ENCODE measurements around the gene CD19. TPM values are rescaled to one million over a fixed set of nuclear protein-coding genes. Genes with fewer than 3 reads are reported as not detected.
"Not testable (repeated sequence)": the region's sequence is repeated elsewhere in the genome, so short reads cannot be mapped to it uniquely, and the experiment has no call there.

Gene CD19
- not detected in 2 replicates for total RNA-seq (2014; rRNA removed)
- polyA plus RNA-seq (2012) = not detected

GRCh38 chr16:28931801-28932225 is at the start of gene CD19:
Gene CD19 (plus strand): TSS chr16:28931971. CDS start chr16:28932001, 30 bp downstream.
- no peak for DNase-seq (ENCODE audit: low read depth)

- no peak for DNase-seq (ENCODE audit: low read depth)
These were observed 49.1 kb upstream of the CD19 start for GRCh38 chr16:28882551-28883160.

- no peak for DNase-seq (ENCODE audit: low read depth)
These were observed 48.4 kb upstream of the CD19 start for GRCh38 chr16:28883221-28883996.

GRCh38 chr16:28884045-28884444 is 47.7 kb upstream of the CD19 start:
- no peak for DNase-seq (ENCODE audit: low read depth)

GRCh38 chr16:28886945-28887344 is 44.8 kb upstream of the CD19 start:
- no peak for DNase-seq (ENCODE audit: low read depth)

GRCh38 chr16:28890355-28890754 is 41.4 kb upstream of the CD19 start:
- not testable (repeated sequence) for DNase-seq (ENCODE audit: low read depth)

- DNase-seq (ENCODE audit: low read depth) = no peak
These were observed 39.5 kb upstream of the CD19 start for GRCh38 chr16:28891964-28892890.

- DNase-seq (ENCODE audit: low read depth) = no peak
These were observed 38.5 kb upstream of the CD19 start for GRCh38 chr16:28893291-28893690.

GRCh38 chr16:28895609-28896008 is 36.2 kb upstream of the CD19 start:
- DNase-seq (ENCODE audit: low read depth) = no peak

- no peak for DNase-seq (ENCODE audit: low read depth)
These were observed 33.9 kb upstream of the CD19 start for GRCh38 chr16:28897826-28898225.

GRCh38 chr16:28898266-28898665 is 33.5 kb upstream of the CD19 start:
- no peak for DNase-seq (ENCODE audit: low read depth)

GRCh38 chr16:28898942-28899341 is 32.8 kb upstream of the CD19 start:
- no peak for DNase-seq (ENCODE audit: low read depth)

GRCh38 chr16:28899882-28900590 is 31.7 kb upstream of the CD19 start:
- DNase-seq (ENCODE audit: low read depth) = no peak

- DNase-seq (ENCODE audit: low read depth) = no peak
These were observed 31.2 kb upstream of the CD19 start for GRCh38 chr16:28900601-28901000.

GRCh38 chr16:28901862-28902261 is 29.9 kb upstream of the CD19 start:
- DNase-seq (ENCODE audit: low read depth) = no peak

GRCh38 chr16:28902909-28903308 is 28.9 kb upstream of the CD19 start:
- no peak for DNase-seq (ENCODE audit: low read depth)

GRCh38 chr16:28903344-28904042 is 28.3 kb upstream of the CD19 start:
- no peak for DNase-seq (ENCODE audit: low read depth)

- no peak for DNase-seq (ENCODE audit: low read depth)
These were observed 27.4 kb upstream of the CD19 start for GRCh38 chr16:28904363-28904762.

- no peak for DNase-seq (ENCODE audit: low read depth)
These were observed 26.9 kb upstream of the CD19 start for GRCh38 chr16:28904828-28905227.

GRCh38 chr16:28905229-28905754 is 26.5 kb upstream of the CD19 start:
- DNase-seq (ENCODE audit: low read depth) = no peak
